ENCODE measurements around the gene WDR5B. TPM values are rescaled to one million over a fixed set of nuclear protein-coding genes. Genes with fewer than 3 reads are reported as not detected.

WDR5B gene
- total RNA-seq, 1 experiment from 2014 or later = 9.6 TPM

- DNase-seq (ENCODE audit: low spot score) = peak; percentile 8
These were observed 50.1 kb downstream of the WDR5B start for GRCh38 chr3:122365582-122366378.

DNA sequence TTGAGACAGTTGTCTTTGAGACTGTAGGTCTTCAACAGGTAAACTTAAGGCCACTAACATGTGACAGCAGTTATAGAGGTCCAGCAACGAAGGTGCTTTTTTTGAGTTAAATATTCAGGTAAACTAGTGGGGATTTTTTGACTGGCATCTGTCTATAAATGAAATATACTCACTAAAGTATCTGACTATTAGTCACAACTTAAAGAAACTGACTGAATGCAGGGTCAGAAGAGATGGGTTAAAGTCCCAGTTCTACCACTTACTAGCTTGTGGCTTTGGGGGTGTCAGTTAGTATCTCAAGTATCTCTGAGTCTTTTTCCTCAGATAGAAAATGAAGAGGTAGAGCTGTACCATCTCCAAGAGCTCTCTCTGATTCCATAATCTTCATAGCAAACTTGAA, 50.8 kb downstream of the WDR5B start:
- DNase-seq (ENCODE audit: low spot score) = no peak

DNA sequence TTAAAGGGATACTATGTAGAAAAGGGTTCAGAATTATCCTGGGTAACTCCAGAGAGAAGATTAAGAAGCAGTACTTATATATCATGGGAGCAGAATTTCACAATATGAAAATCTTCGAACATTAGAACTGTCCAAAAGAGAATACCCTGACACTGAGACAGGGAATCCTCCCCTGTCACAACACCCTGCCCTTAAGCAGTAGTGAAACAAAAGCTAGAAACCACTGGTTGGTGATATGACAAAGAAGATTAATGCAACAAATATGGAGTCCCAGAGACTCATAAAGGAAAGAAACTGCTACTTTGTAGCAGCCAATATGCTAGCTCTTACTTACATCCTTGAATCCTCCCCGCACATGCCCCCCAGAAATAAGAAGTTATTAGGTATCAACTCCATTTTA, 51.4 kb downstream of the WDR5B start:
- no peak for DNase-seq (ENCODE audit: low spot score)

Other genes with a start within 250 kb of the WDR5B start
- not detected in 2 replicates for gene CASR, start 232.4 kb downstream of the WDR5B start, total RNA-seq (2014; rRNA removed; shearing (Covaris generic))
- gene CSTA, start 90.8 kb downstream of the WDR5B start, total RNA-seq (2014; rRNA removed; shearing (Covaris generic)) = 0.24 TPM in 1 of 2 replicates, not detected in the other
- 77.5 and 114 TPM in 2 replicates for gene MIX23, start 32.8 kb downstream of the WDR5B start, total RNA-seq (2014; rRNA removed; shearing (Covaris generic))
- 41.2 and 55.3 TPM in 2 replicates for gene FAM162A, start 31.9 kb downstream of the WDR5B start, total RNA-seq (2014; rRNA removed; shearing (Covaris generic))
- 23.8 and 30.6 TPM in 2 replicates for gene KPNA1, start 98.9 kb upstream of the WDR5B start, total RNA-seq (2014; rRNA removed; shearing (Covaris generic))
- 20.6 and 22.8 TPM in 2 replicates for gene PARP9, start 148.2 kb upstream of the WDR5B start, total RNA-seq (2014; rRNA removed; shearing (Covaris generic))
- 26.1 and 26.3 TPM in 2 replicates for gene DTX3L, start 148.3 kb upstream of the WDR5B start, total RNA-seq (2014; rRNA removed; shearing (Covaris generic))
- gene PARP15, start 161.6 kb upstream of the WDR5B start, total RNA-seq (2014; rRNA removed; shearing (Covaris generic)) = not detected in 2 replicates